Spleen (tissue), 11 donors: Measurements from ENCODE around the gene G3BP2. TPM values are rescaled to one million over a fixed set of nuclear protein-coding genes. Genes with fewer than 3 reads are reported as not detected.

Experiments used
- DNase-seq: peaks from one replicate; pipeline ENCODE4 v3.0.0-alpha.2; 2020
- H3K27ac ChIP-seq, 8 donors: fragments of 200-600 bp; sonication (generic) in 7 of 8; 1 replicate in 4 of 8; 2 replicates in 4 of 8; pipeline versions ENCODE4 v1.5.0 to v1.8.0; 2016 to 2021; ENCODE audit warnings: inconsistent platforms in 4 of 8, mild to moderate bottlenecking in 4 of 8, moderate library complexity in 1 of 8
- H3K27me3 ChIP-seq, 7 donors: fragments of 200-600 bp; sonication (generic) in 6 of 7; replicated peaks in 1 of 7; 1 replicate in 4 of 7; 2 replicates in 3 of 7; pipeline versions ENCODE4 v1.5.0 to v1.8.0; 2016 to 2021; ENCODE audit warnings: inconsistent platforms in 3 of 7, mild to moderate bottlenecking in 1 of 7
- H3K36me3 ChIP-seq, 6 donors: fragments of 200-600 bp; sonication (generic) in 5 of 6; 1 replicate in 4 of 6; 2 replicates in 2 of 6; pipeline versions ENCODE4 v1.5.0 to v1.8.0; 2016 to 2021; ENCODE audit warnings: inconsistent platforms in 2 of 6
- H3K4me1 ChIP-seq, 6 donors: fragments of 200-600 bp; sonication (generic) in 5 of 6; 1 replicate in 3 of 6; 2 replicates in 3 of 6; pipeline versions ENCODE4 v1.5.0 to v1.8.0; 2016 to 2021; ENCODE audit warnings: inconsistent platforms in 3 of 6
- H3K4me3 ChIP-seq, 8 donors: fragments of 200-600 bp; sonication (generic) in 7 of 8; 1 replicate in 4 of 8; 2 replicates in 4 of 8; pipeline versions ENCODE4 v1.5.0 to v1.8.0; 2016 to 2021; ENCODE audit warnings: inconsistent platforms in 4 of 8, mild to moderate bottlenecking in 4 of 8, moderate library complexity in 2 of 8
- H3K9me3 ChIP-seq, 8 donors: fragments of 200-600 bp; sonication (generic) in 7 of 8; 1 replicate in 4 of 8; 2 replicates in 4 of 8; pipeline versions ENCODE4 v1.5.0 to v1.8.0; 2016 to 2021; ENCODE audit warnings: inconsistent platforms in 4 of 8
- POLR2A ChIP-seq, 3 donors: fragments of 450-650 bp; IDR thresholded peaks; one replicate each; pipeline ENCODE4 v1.5.1; 2017; ENCODE audit warnings: antibody characterized with exemption in 3 of 3, mild to moderate bottlenecking in 1 of 3
- POLR2AphosphoS5 ChIP-seq, 3 donors: sonication (generic); formaldehyde crosslinking; IDR thresholded peaks; one replicate each; pipeline ENCODE4 v1.5.1; 2017; ENCODE audit warnings: antibody characterized with exemption in 3 of 3
- WGBS, 5 donors: extraction: QIAGEN DNeasy Blood & Tissue Kit in 3 of 5; methylation state at CpG; one replicate each; pipeline versions ENCODE4 v1.1.5 to v1.1.7; 2013 to 2018; 5-methylcytosine and 5-hydroxymethylcytosine counted together
- intact Hi-C: fragments of 100-400 bp; cut with DNase I; formaldehyde crosslinking; loops from one replicate; pipeline ENCODE4 v1.15.0; 2023; ENCODE audit warnings: low total_unique reads
- polyA plus RNA-seq, 3 donors: library from polyadenylated mRNA; stranded (reverse); fragments of 200-250 nt; gene quantifications; one replicate each; pipeline ENCODE4 v1.2.1, GENCODE V29; 2013
- total RNA-seq, 7 donors: library from RNA; depleted of rRNA in 3 of 7; stranded (reverse); fragments of >200 nt in 3 of 7; fragmentation: NEBNext Ultra II Directional in 4 of 7; extraction: Animal tissue kit (Norgen Biotek cat#: 25700) in 4 of 7; gene quantifications; one replicate each; pipeline versions ENCODE4 v1.1.0 to v1.2.1, GENCODE V29; 2016 to 2021
- TF ChIP-seq, protein P1 (sequence below), 11 experiments: fragments of 200-600 bp in 7 of 11; fragments of 450-650 bp in 4 of 11; sonication (generic) in 4 of 11; IDR thresholded peaks in 8 of 11; conservative IDR thresholded peaks in 3 of 11; 1 replicate in 7 of 11; 2 replicates in 4 of 11; pipeline versions ENCODE4 v1.4.0 to v1.8.0; 2016 to 2021; ENCODE audit warnings: antibody characterized with exemption in 11 of 11, inconsistent platforms in 4 of 11, mild to moderate bottlenecking in 1 of 11
- donor health status: healthy with polysubstance abuse.
- donor health status: DM: no; HTN: no; CAD: no; lungs with moderate emphysema.
- donor health status: DM: no; HTN: no; CAD: no.
- donor health status: Bipolar disorder and iron deficiency.
- donor health status: healthy.
- donor health status: DM: no; HTN: no; CAD: no.
- donor health status: DM: yes; HTN: yes; CAD: no.

The G3BP2 gene
- total and polyA plus RNA-seq, 10 donors, result 15.2 to 113 (median 102) TPM

DNA sequence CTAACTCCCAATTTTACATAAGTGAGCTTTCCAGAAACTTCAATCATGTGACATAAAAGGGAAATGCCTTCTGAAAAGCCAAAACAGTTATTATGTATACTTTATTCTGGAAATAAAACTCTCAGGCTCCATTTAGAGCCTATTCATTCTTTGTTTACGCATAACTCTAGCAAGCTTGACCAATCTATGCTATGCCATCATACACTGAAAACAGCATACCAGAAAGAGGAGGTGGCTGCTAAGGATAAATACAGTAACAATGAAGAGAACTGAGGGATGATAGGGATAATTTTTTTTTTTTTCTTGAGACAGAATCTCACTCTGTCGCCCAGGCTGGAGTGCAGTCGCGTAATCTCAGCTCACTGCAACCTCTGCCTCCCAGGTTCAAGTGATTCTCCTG, 67.3 kb downstream of the G3BP2 start:
- Histone ChIP-seq H3K4me1 (no peaks in the 10 kb centered on the region), H3K4me3 (no peak overlapping the region), H3K36me3 (no peaks in the 10 kb centered on the region), H3K27ac (no peak overlapping the region), H3K9me3 (no peaks in the 10 kb centered on the region), H3K27me3 (no peaks in the 10 kb centered on the region)
- intact Hi-C loops, result no loop called here
- TF ChIP-seq, protein P1, sequence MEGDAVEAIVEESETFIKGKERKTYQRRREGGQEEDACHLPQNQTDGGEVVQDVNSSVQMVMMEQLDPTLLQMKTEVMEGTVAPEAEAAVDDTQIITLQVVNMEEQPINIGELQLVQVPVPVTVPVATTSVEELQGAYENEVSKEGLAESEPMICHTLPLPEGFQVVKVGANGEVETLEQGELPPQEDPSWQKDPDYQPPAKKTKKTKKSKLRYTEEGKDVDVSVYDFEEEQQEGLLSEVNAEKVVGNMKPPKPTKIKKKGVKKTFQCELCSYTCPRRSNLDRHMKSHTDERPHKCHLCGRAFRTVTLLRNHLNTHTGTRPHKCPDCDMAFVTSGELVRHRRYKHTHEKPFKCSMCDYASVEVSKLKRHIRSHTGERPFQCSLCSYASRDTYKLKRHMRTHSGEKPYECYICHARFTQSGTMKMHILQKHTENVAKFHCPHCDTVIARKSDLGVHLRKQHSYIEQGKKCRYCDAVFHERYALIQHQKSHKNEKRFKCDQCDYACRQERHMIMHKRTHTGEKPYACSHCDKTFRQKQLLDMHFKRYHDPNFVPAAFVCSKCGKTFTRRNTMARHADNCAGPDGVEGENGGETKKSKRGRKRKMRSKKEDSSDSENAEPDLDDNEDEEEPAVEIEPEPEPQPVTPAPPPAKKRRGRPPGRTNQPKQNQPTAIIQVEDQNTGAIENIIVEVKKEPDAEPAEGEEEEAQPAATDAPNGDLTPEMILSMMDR (IDR thresholded peaks at IDR 0.05 in 8 of 11, conservative IDR thresholded peaks at IDR 0.05 in 3 of 11), result no peak
- TF ChIP-seq POLR2A (IDR thresholded peaks at IDR 0.05) (no peak), POLR2AphosphoS5 (IDR thresholded peaks at IDR 0.05) (no peak)
- DNase-seq, result no peak
- 83 to 98% (median 94%) methylated on average over 4 of the region's 4 CpGs for WGBS, 5 donors

DNA sequence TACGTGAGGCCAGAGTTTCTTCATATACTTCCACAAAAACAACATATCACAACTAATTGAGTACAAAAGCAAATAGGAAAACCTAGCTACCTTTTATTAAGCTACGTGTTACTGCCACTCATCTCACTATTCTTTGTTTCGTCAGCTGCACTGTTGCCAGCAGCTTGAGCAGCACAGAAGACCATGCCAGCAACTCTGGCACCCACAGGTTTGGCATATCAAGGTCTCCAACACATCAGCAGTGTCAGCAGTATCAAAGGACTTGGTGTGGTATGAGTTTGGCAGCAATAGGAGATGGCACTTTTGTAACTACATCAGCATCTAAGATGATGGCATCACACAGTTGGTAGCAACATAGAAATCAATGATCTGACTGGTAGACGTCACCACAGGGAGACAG, 73.6 kb downstream of the G3BP2 start:
- Histone ChIP-seq H3K36me3 (no peaks in the 10 kb centered on the region), H3K9me3 (no peaks in the 10 kb centered on the region), H3K27ac (no peak overlapping the region), H3K4me1 (no peaks in the 10 kb centered on the region), H3K4me3 (no peak overlapping the region), H3K27me3 (no peaks in the 10 kb centered on the region)
- WGBS, 5 donors, result 92 to 96% (median 93%) methylated on average over 4 of the region's 4 CpGs
- no peak for DNase-seq
- TF ChIP-seq POLR2AphosphoS5 (IDR thresholded peaks at IDR 0.05) (no peak), POLR2A (IDR thresholded peaks at IDR 0.05) (no peak)
- TF ChIP-seq, protein P1 (IDR thresholded peaks at IDR 0.05 in 8 of 11, conservative IDR thresholded peaks at IDR 0.05 in 3 of 11), result no peak
- intact Hi-C loops, result no loop called here

DNA sequence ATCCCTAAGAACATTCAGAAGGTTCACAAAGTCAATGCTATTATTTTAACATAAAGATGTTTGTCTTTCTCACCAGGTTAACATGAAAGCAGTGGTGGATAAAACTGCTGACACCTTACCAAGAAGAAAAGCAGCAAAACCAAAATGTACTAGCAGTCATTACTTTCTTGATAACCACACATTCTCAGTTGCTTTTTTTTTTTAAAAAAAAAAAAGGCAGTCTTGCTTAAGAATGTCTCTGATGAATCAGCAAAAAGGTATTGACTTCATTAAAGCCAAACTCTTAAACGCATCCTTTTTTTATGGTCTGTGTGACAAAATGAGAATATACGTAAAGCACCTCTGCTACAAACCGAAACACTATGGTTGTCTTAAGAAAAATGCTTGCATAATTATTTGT, 74.8 kb downstream of the G3BP2 start:
- Histone ChIP-seq H3K27ac (no peak overlapping the region), H3K27me3 (no peaks in the 10 kb centered on the region), H3K4me1 (no peaks in the 10 kb centered on the region), H3K9me3 (no peaks in the 10 kb centered on the region), H3K4me3 (no peak overlapping the region), H3K36me3 (no peaks in the 10 kb centered on the region)
- no peak for DNase-seq
- 33 to 62% (median 53%) methylated on average over 3 of the region's 3 CpGs for WGBS, 5 donors
- TF ChIP-seq, protein P1 (IDR thresholded peaks at IDR 0.05 in 8 of 11, conservative IDR thresholded peaks at IDR 0.05 in 3 of 11), result no peak
- TF ChIP-seq POLR2A (IDR thresholded peaks at IDR 0.05), result no peak
- intact Hi-C loops, result no loop called here

DNA sequence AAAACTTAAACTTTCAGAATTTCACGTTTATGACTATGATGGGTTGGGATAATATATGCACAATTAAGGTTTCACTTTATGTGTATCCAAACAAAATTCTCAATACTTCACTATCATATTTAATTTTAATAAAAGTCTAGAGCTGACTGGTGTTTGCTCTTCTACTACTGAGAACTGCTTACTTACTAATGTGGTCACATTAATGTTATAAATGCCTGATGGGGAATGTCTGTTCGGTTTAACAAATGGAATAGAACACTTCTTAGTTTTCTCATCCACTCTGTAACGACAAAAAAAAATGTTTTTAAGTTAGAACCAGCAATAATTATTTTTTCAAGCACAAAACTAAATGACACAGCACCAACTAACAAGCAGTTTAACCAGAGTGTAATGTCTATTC, 77.2 kb downstream of the G3BP2 start:
- intact Hi-C loops, result no loop called here
- no peaks in the 10 kb centered on the region for H3K27me3 ChIP-seq
- no peaks in the 10 kb centered on the region for H3K4me1 ChIP-seq
- H3K36me3 ChIP-seq, result no peaks in the 10 kb centered on the region
- 61 to 80% (median 72%) methylated on average over 3 of the region's 3 CpGs for WGBS, 5 donors
- no peak overlapping the region for H3K27ac ChIP-seq
- TF ChIP-seq, protein P1 (IDR thresholded peaks at IDR 0.05 in 8 of 11, conservative IDR thresholded peaks at IDR 0.05 in 3 of 11), result no peak
- TF ChIP-seq POLR2AphosphoS5 (IDR thresholded peaks at IDR 0.05), result no peak
- no peak for TF ChIP-seq POLR2A (IDR thresholded peaks at IDR 0.05)
- no peak for DNase-seq
- H3K4me3 ChIP-seq, result no peak overlapping the region
- H3K9me3 ChIP-seq, result no peaks in the 10 kb centered on the region
